Breast epithelium (tissue), 3 donors: Measurements from ENCODE around the gene SGCA.

ENCODE experiments used
- CTCF ChIP-seq, 3 donors: fragments of 450-650 bp; IDR thresholded peaks; one replicate each; pipeline ENCODE4 v1.5.1; 2016 to 2017; ENCODE audit warnings: antibody characterized with exemption in 3 of 3, mild to moderate bottlenecking in 3 of 3, moderate library complexity in 3 of 3
- POLR2A ChIP-seq: fragments of 450-650 bp; IDR thresholded peaks from one replicate; pipeline ENCODE4 v1.6.1; 2016; ENCODE audit warnings: antibody characterized with exemption, mild to moderate bottlenecking, moderate library complexity
- POLR2AphosphoS5 ChIP-seq, 3 donors: sonication (generic); formaldehyde crosslinking; IDR thresholded peaks; one replicate each; pipeline ENCODE4 v1.6.1; 2017; ENCODE audit warnings: antibody characterized with exemption in 3 of 3

GRCh38 chr17:50203086-50203485, 37.3 kb downstream of the SGCA start:
- TF ChIP-seq POLR2AphosphoS5 (IDR thresholded peaks at IDR 0.05), result no peak
- no peak for TF ChIP-seq CTCF (IDR thresholded peaks at IDR 0.05)
- TF ChIP-seq POLR2A, result no peak
